Cardiac muscle cell (in vitro differentiated cells and primary cell): ENCODE measurements around the gene RFXANK. TPM values are rescaled to one million over a fixed set of nuclear protein-coding genes. Genes with fewer than 3 reads are reported as not detected.

Experiments used
- DNase-seq, 2 donors: peaks; one replicate each; pipeline versions ENCODE4 v3.0.0 to v3.0.0-alpha.2; 2010 to 2017; ENCODE audit warnings: low read depth in 1 of 2, low spot score in 1 of 2
- H3K27ac ChIP-seq: fragments of 200-600 bp; sonication (generic); 2 replicates; pipeline ENCODE4 v1.5.1; 2016
- H3K27me3 ChIP-seq: fragments of 200-600 bp; sonication (generic); 2 replicates; pipeline ENCODE4 v1.6.0; 2016; ENCODE audit warnings: control low read depth
- H3K36me3 ChIP-seq: fragments of 200-600 bp; sonication (generic); 2 replicates; pipeline ENCODE4 v1.5.1; 2016; ENCODE audit warnings: control low read depth
- H3K4me1 ChIP-seq: fragments of 200-600 bp; sonication (generic); 2 replicates; pipeline ENCODE4 v1.8.1; 2017; ENCODE audit warnings: low read depth, mild to moderate bottlenecking, mixed run types
- H3K4me3 ChIP-seq: fragments of 200-600 bp; sonication (generic); 2 replicates; pipeline ENCODE4 v1.5.1; 2016; ENCODE audit warnings: mild to moderate bottlenecking
- H3K9me3 ChIP-seq: fragments of 200-600 bp; sonication (generic); 2 replicates; pipeline ENCODE4 v1.5.1; 2017; ENCODE audit warnings: low read depth, mild to moderate bottlenecking, control low read depth
- CTCF ChIP-seq: IDR thresholded peaks from 2 replicates; pipeline ENCODE4 v1.5.1; 2012; ENCODE audit warnings: low read depth, mild to moderate bottlenecking, low read length
- polyA plus RNA-seq: library from polyadenylated mRNA; unstranded; fragments of >200 nt; fragmentation: Nextera tagmentation; extraction: Ambion mirVana; gene quantifications from 2 replicates; pipeline ENCODE4 v1.2.1, GENCODE V29; 2016
- total RNA-seq: library from RNA; depleted of rRNA; stranded (reverse); fragments of >200 nt; gene quantifications from 2 replicates; pipeline ENCODE4 v1.2.3, GENCODE V29; 2016

The RFXANK gene
- total and polyA plus RNA-seq, 2 experiments from 2014 or later = 88.8 to 156 TPM

GRCh38 chr19:19155495-19156219 is 36.4 kb upstream of the RFXANK start:
- no peaks in the 10 kb centered on the region for H3K27me3 ChIP-seq
- H3K36me3 ChIP-seq = no peaks in the 10 kb centered on the region
- H3K9me3 ChIP-seq = no peaks in the 10 kb centered on the region
- H3K4me3 ChIP-seq = no peak overlapping the region
- no peak for DNase-seq
- no peak for TF ChIP-seq CTCF
- no peaks in the 10 kb centered on the region for H3K4me1 ChIP-seq
- H3K27ac ChIP-seq = no peak overlapping the region

- Histone ChIP-seq H3K36me3 (no peaks in the 10 kb centered on the region), H3K9me3 (no peaks in the 10 kb centered on the region), H3K4me3 (no peak overlapping the region), H3K27me3 (no peaks in the 10 kb centered on the region), H3K4me1 (no peaks in the 10 kb centered on the region), H3K27ac (no peak overlapping the region)
- DNase-seq = no peak
- no peak for TF ChIP-seq CTCF
Measured at GRCh38 chr19:19157808-19158207, 34.2 kb upstream of the RFXANK start.

GRCh38 chr19:19159534-19159933 is 32.5 kb upstream of the RFXANK start:
- no peak overlapping the region for H3K4me3 ChIP-seq
- no peaks in the 10 kb centered on the region for H3K36me3 ChIP-seq
- H3K27me3 ChIP-seq = no peaks in the 10 kb centered on the region
- no peak overlapping the region for H3K27ac ChIP-seq
- no peaks in the 10 kb centered on the region for H3K9me3 ChIP-seq
- no peaks in the 10 kb centered on the region for H3K4me1 ChIP-seq
- no peak for DNase-seq
- TF ChIP-seq CTCF = no peak

GRCh38 chr19:19160461-19161035 is 31.5 kb upstream of the RFXANK start:
- H3K27ac ChIP-seq = no peak overlapping the region
- DNase-seq = no peak

GRCh38 chr19:19162495-19162894 is 29.6 kb upstream of the RFXANK start:
- Histone ChIP-seq H3K27ac (no peak overlapping the region), H3K27me3 (no peaks in the 10 kb centered on the region), H3K4me1 (no peaks in the 10 kb centered on the region), H3K9me3 (no peaks in the 10 kb centered on the region), H3K36me3 (no peaks in the 10 kb centered on the region), H3K4me3 (no peak overlapping the region)
- DNase-seq = no peak
- TF ChIP-seq CTCF = no peak

More at GRCh38 chr19:19160461-19161035, 31.5 kb upstream of the RFXANK start:
- Histone ChIP-seq H3K4me1 (no peaks in the 10 kb centered on the region), H3K27me3 (no peaks in the 10 kb centered on the region), H3K36me3 (no peaks in the 10 kb centered on the region), H3K9me3 (no peaks in the 10 kb centered on the region), H3K4me3 (no peak overlapping the region)
- no peak for TF ChIP-seq CTCF
